Stimulated activated CD4-positive, alpha-beta T cell treated with anti-CD3 and anti-CD28 coated beads, Interleukin-1b, Interleukin-23, amount 100 ng/mL, for 48 hours (primary cell): ENCODE results near the gene SYCP2L.
"Not testable (repeated sequence)": the region's sequence is repeated elsewhere in the genome, so short reads cannot be mapped to it uniquely, and the experiment has no call there.

Experiments
- DNase-seq: peaks from one replicate; pipeline ENCODE4 v3.0.0-alpha.2; 2020

Gene SYCP2L

GRCh38 chr6:10960171-10960570 lies 73.3 kb downstream of the SYCP2L start:
- DNase-seq = no peak

- no peak for DNase-seq
Measured at GRCh38 chr6:10961837-10962236, 75.0 kb downstream of the SYCP2L start.

GRCh38 chr6:10962673-10963072 lies 75.8 kb downstream of the SYCP2L start:
- no peak for DNase-seq

GRCh38 chr6:10963113-10963512 lies 76.3 kb downstream of the SYCP2L start:
- no peak for DNase-seq

- no peak for DNase-seq
Measured at GRCh38 chr6:10964684-10965083, 77.8 kb downstream of the SYCP2L start.

GRCh38 chr6:10968776-10969175 lies 81.9 kb downstream of the SYCP2L start:
- DNase-seq = no peak

- no peak for DNase-seq
Measured at GRCh38 chr6:10970731-10971130, 83.9 kb downstream of the SYCP2L start.

- DNase-seq = no peak
Measured at GRCh38 chr6:10972196-10972595, 85.3 kb downstream of the SYCP2L start.

GRCh38 chr6:10976571-10976970 lies 89.7 kb downstream of the SYCP2L start:
- DNase-seq = no peak

- DNase-seq = no peak
Measured at GRCh38 chr6:10977231-10977968, 90.5 kb downstream of the SYCP2L start.

- DNase-seq = no peak
Measured at GRCh38 chr6:10979603-10980002, 92.8 kb downstream of the SYCP2L start.

- DNase-seq = no peak
Measured at GRCh38 chr6:10981409-10981808, 94.6 kb downstream of the SYCP2L start.

GRCh38 chr6:10984959-10985358 lies 98.1 kb downstream of the SYCP2L start:
- DNase-seq = not testable (repeated sequence)

- DNase-seq = no peak
Measured at GRCh38 chr6:10989587-10989986, 102.7 kb downstream of the SYCP2L start.

GRCh38 chr6:10991115-10991514 lies 104.3 kb downstream of the SYCP2L start:
- DNase-seq = no peak

- DNase-seq = no peak
Measured at GRCh38 chr6:10993896-10994295, 107.0 kb downstream of the SYCP2L start.

GRCh38 chr6:10995114-10995707 lies 108.4 kb downstream of the SYCP2L start:
- DNase-seq = no peak

GRCh38 chr6:10999994-11000393 lies 113.1 kb downstream of the SYCP2L start:
- no peak for DNase-seq

GRCh38 chr6:11002176-11002575 lies 115.3 kb downstream of the SYCP2L start:
- no peak for DNase-seq

- not testable (repeated sequence) for DNase-seq
Measured at GRCh38 chr6:11003297-11003696, 116.4 kb downstream of the SYCP2L start.

GRCh38 chr6:11006061-11006460 lies 119.2 kb downstream of the SYCP2L start:
- DNase-seq = no peak

- DNase-seq = no peak
Measured at GRCh38 chr6:11007715-11008608, 121.1 kb downstream of the SYCP2L start.

GRCh38 chr6:11008821-11009220 lies 122.0 kb downstream of the SYCP2L start:
- DNase-seq = no peak

- no peak for DNase-seq
Measured at GRCh38 chr6:11009353-11009752, 122.5 kb downstream of the SYCP2L start.
